A549 (cell line): Measurements from ENCODE around the gene HUNK. TPM values are rescaled to one million over a fixed set of nuclear protein-coding genes. Genes with fewer than 3 reads are reported as not detected.

Experiments
- ATAC-seq, 2 experiments: fragments of 200-7000 bp in 1 of 2; fragments of >200 bp in 1 of 2; cut with Nextera tagmentation in 1 of 2; cut with Tn5 transposase in 1 of 2; 3 replicates each; pipeline versions ENCODE4 v1.8.0 to v1.9.1; 2018 to 2020; ENCODE audit warnings: mild to moderate bottlenecking in 1 of 2, moderate library complexity in 1 of 2
- CTCF ChIA-PET: fragments of 300-600 bp; sonication (Branson Sonifier 250); formaldehyde crosslinking; extraction: SDS; loops from one replicate; lab custom pipeline; 2021; ENCODE audit warnings: antibody characterized with exemption, inconsistent platforms; lab: Yijun Ruan, JAX
- POLR2A ChIA-PET: fragments of 350-600 bp; formaldehyde crosslinking; extraction: SDS; loops from one replicate; lab custom pipeline; 2021; ENCODE audit warnings: antibody characterized with exemption, inconsistent platforms; lab: Yijun Ruan, JAX
- DNase-seq, 2 experiments: peaks; one replicate each; pipeline versions ENCODE4 v3.0.0 to v3.0.0-alpha.2; 2011 to 2016; ENCODE audit warnings: low read depth in 1 of 2, low spot score in 1 of 2
- FAIRE-seq: peaks from 2 replicates; lab custom pipeline; 2011; peaks lifted over from hg19 to GRCh38; lab: Jason Lieb, UNC
- H3K27ac ChIP-seq, 2 experiments: fragments of >200 bp; sonication (Bioruptor Twin); formaldehyde crosslinking; 3 replicates each; pipeline ENCODE4 v1.5.1; 2016 to 2017
- H3K4me1 ChIP-seq: fragments of >200 bp; sonication (Bioruptor Twin); formaldehyde crosslinking; 3 replicates; pipeline ENCODE4 v1.6.1; 2016
- H3K4me2 ChIP-seq: fragments of >200 bp; sonication (Bioruptor Twin); formaldehyde crosslinking; 3 replicates; pipeline ENCODE4 v1.6.1; 2016
- H3K4me3 ChIP-seq: fragments of >200 bp; sonication (Bioruptor Twin); formaldehyde crosslinking; 3 replicates; pipeline ENCODE4 v1.5.1; 2016
- H3K9me3 ChIP-seq: fragments of >200 bp; sonication (Bioruptor Twin); formaldehyde crosslinking; 3 replicates; pipeline ENCODE4 v1.6.1; 2016
- BCL3 ChIP-seq: fragments of >200 bp; sonication (Bioruptor Twin); formaldehyde crosslinking; IDR thresholded peaks from 3 replicates; pipeline ENCODE4 v1.6.1; 2016
- BHLHE40 ChIP-seq: IDR thresholded peaks from 2 replicates; pipeline ENCODE4 v1.6.1; 2012; ENCODE audit warnings: low read depth, low read length, inconsistent platforms
- CEBPB ChIP-seq, 2 experiments: fragments of >200 bp in 1 of 2; sonication (Bioruptor Twin) in 1 of 2; formaldehyde crosslinking in 1 of 2; IDR thresholded peaks; 2 replicates each; pipeline ENCODE4 v1.6.1; 2012 to 2016
- CHD2 ChIP-seq: fragments of 150-350 bp; IDR thresholded peaks from 2 replicates; pipeline ENCODE4 v1.6.1; 2014; ENCODE audit warnings: low read length; ENCODE audit not compliant: partially characterized antibody
- CHD4 ChIP-seq: fragments of 200-600 bp; sonication (generic); IDR thresholded peaks from 2 replicates; pipeline ENCODE4 v1.6.1; 2016; ENCODE audit warnings: antibody characterized with exemption, mild to moderate bottlenecking, borderline replicate concordance
- CTCF ChIP-seq: fragments of >200 bp; sonication (Bioruptor Twin); formaldehyde crosslinking; IDR thresholded peaks from 3 replicates; pipeline ENCODE4 v1.5.1; 2016
- EHMT2 ChIP-seq: fragments of 200-600 bp; sonication (generic); IDR thresholded peaks from 2 replicates; pipeline ENCODE4 v1.6.1; 2016; ENCODE audit warnings: antibody characterized with exemption, low read depth, mild to moderate bottlenecking, moderate library complexity
- EP300 ChIP-seq, 2 experiments: fragments of >200 bp; sonication (Bioruptor Twin); formaldehyde crosslinking; IDR thresholded peaks; 2 replicates in 1 of 2; 3 replicates in 1 of 2; pipeline ENCODE4 v1.6.1; 2016 to 2017
- ESRRA ChIP-seq: fragments of 150-350 bp; IDR thresholded peaks from 2 replicates; pipeline ENCODE4 v1.6.1; 2014; ENCODE audit warnings: mild to moderate bottlenecking, low read length, borderline replicate concordance
- FOSB ChIP-seq: fragments of 250-450 bp; sonication (Bioruptor Pico); IDR thresholded peaks from 2 replicates; pipeline ENCODE4 v1.5.0; 2020; ENCODE audit warnings: mild to moderate bottlenecking, moderate library complexity
- FOXS1 ChIP-seq: fragments of 250-450 bp; sonication (Bioruptor Pico); IDR thresholded peaks from 2 replicates; pipeline ENCODE4 v1.5.0; 2020; ENCODE audit warnings: mild to moderate bottlenecking, moderate library complexity
- HDAC2 ChIP-seq: fragments of 200-600 bp; sonication (generic); IDR thresholded peaks from 2 replicates; pipeline ENCODE4 v1.6.1; 2016
- HEYL ChIP-seq: fragments of 250-450 bp; sonication (Bioruptor Pico); IDR thresholded peaks from 2 replicates; pipeline ENCODE4 v1.8.0; 2021; ENCODE audit warnings: mild to moderate bottlenecking, moderate library complexity
- HOXB5 ChIP-seq: fragments of 250-450 bp; sonication (Bioruptor Pico); IDR thresholded peaks from 2 replicates; pipeline ENCODE4 v1.5.0; 2020; ENCODE audit warnings: mild to moderate bottlenecking, moderate library complexity
- JUN ChIP-seq, 2 experiments: fragments of >200 bp; sonication (Bioruptor Twin); formaldehyde crosslinking; IDR thresholded peaks; 2 replicates in 1 of 2; 3 replicates in 1 of 2; pipeline ENCODE4 v1.6.1; 2016 to 2017
- MAX ChIP-seq: IDR thresholded peaks from 2 replicates; pipeline ENCODE4 v1.6.1; 2012
- MAZ ChIP-seq: fragments of 150-350 bp; IDR thresholded peaks from 2 replicates; pipeline ENCODE4 v1.6.1; 2014; ENCODE audit warnings: antibody characterized with exemption, low read depth, low read length, borderline replicate concordance
- MYC ChIP-seq: IDR thresholded peaks from 2 replicates; pipeline ENCODE4 v1.6.1; 2012; ENCODE audit warnings: mild to moderate bottlenecking, inconsistent platforms, low read length, improper control_type of control experiment, borderline replicate concordance
- RCOR1 ChIP-seq: fragments of 150-350 bp; IDR thresholded peaks from 2 replicates; pipeline ENCODE4 v1.6.1; 2014; ENCODE audit warnings: antibody characterized with exemption, low read length, low read depth
- RNF2 ChIP-seq: fragments of 200-600 bp; sonication (generic); IDR thresholded peaks from 2 replicates; pipeline ENCODE4 v1.6.1; 2016; ENCODE audit warnings: low read depth, mild to moderate bottlenecking, antibody characterized with exemption, moderate library complexity, borderline replicate concordance
- SMC3 ChIP-seq: fragments of >200 bp; sonication (Bioruptor Twin); formaldehyde crosslinking; IDR thresholded peaks from 3 replicates; pipeline ENCODE4 v1.6.1; 2018; ENCODE audit warnings: inconsistent platforms
- SREBF2 ChIP-seq: fragments of 450-650 bp; IDR thresholded peaks from 2 replicates; pipeline ENCODE4 v1.6.1; 2014; ENCODE audit warnings: mild to moderate bottlenecking, moderate library complexity
- ZC3H11A ChIP-seq: fragments of 450-650 bp; IDR thresholded peaks from 2 replicates; pipeline ENCODE4 v1.6.1; 2014; ENCODE audit warnings: antibody characterized with exemption, mild to moderate bottlenecking
- ZFP36 ChIP-seq: fragments of 450-650 bp; IDR thresholded peaks from 2 replicates; pipeline ENCODE4 v1.6.1; 2014; ENCODE audit warnings: borderline replicate concordance; ENCODE audit not compliant: partially characterized antibody
- WGBS: methylation state at CpG from one replicate; pipeline ENCODE4 v1.1.6; 2017; ENCODE audit errors: missing lambda C conversion rate; 5-methylcytosine and 5-hydroxymethylcytosine counted together
- polyA plus RNA-seq, 4 experiments: library from polyadenylated mRNA; depleted of rRNA in 3 of 4; stranded (reverse); fragments of >200 nt; fragmentation: RNase III in 1 of 4; extraction: RNeasy Plus Mini Kit Qiagen cat#74134 plus additional on column Dnase treatment in 1 of 4; gene quantifications; 2 replicates in 3 of 4; 3 replicates in 1 of 4; pipeline ENCODE4 v1.2.3, GENCODE V29; 2011 to 2017

The HUNK gene
- polyA plus RNA-seq, 2 of the 4 experiments (the other 2 are of a cell fraction) = 0.44 to 0.52 TPM

GRCh38 chr21:31918250-31918775 lies 45.5 kb downstream of the HUNK start:
- no peak for DNase-seq
- no peak for ATAC-seq
- WGBS = 69% methylated on average over 3 of the region's 3 CpGs
- no peak overlapping the region for H3K4me3 ChIP-seq
- H3K4me1 ChIP-seq = no peaks in the 10 kb centered on the region; the same call in 2 of the 3 replicates
- H3K4me2 ChIP-seq = no peak overlapping the region
- POLR2A ChIA-PET = no interaction called here
- H3K27ac ChIP-seq = no peak overlapping the region
- no peaks in the 10 kb centered on the region for H3K9me3 ChIP-seq
- CTCF ChIA-PET = no interaction called here
- FAIRE-seq = no peak
- TF ChIP-seq CTCF (no peak), RNF2 (no peak), FOXS1 (CRISPR knock-in tag) (no peak), ZC3H11A (no peak), RCOR1 (no peak), ZFP36 (no peak), FOSB (no peak), BCL3 (no peak), EHMT2 (no peak), HOXB5 (CRISPR knock-in tag) (no peak), CHD2 (no peak), CEBPB (IDR thresholded peaks at IDR 0.05) (no peak), SMC3 (no peak), EP300 (IDR thresholded peaks at IDR 0.05) (no peak), MAX (no peak), SREBF2 (no peak), MYC (no peak), ESRRA (no peak), CHD4 (no peak), MAZ (no peak)

GRCh38 chr21:31920275-31920674 lies 47.5 kb downstream of the HUNK start:
- 29% methylated on average over 1 of the region's 1 CpG for WGBS
- H3K4me3 ChIP-seq = no peak overlapping the region
- TF ChIP-seq BCL3 (no peak), HEYL (CRISPR knock-in tag) (no peak), BHLHE40 (no peak), HDAC2 (no peak), JUN (IDR thresholded peaks at IDR 0.05) (no peak), EHMT2 (no peak), ESRRA (no peak)
- no peaks in the 10 kb centered on the region for H3K9me3 ChIP-seq
- ATAC-seq (no peak), FAIRE-seq (no peak), DNase-seq (no peak)
- CTCF ChIA-PET = interaction anchor here (0.6 kb wide), 1 partner anchor 9 kb away, joined by 4 read pairs; no protein-coding TSS in a partner anchor
- no peak overlapping the region for H3K27ac ChIP-seq
- H3K4me2 ChIP-seq = no peak overlapping the region
- H3K4me1 ChIP-seq = no peaks in the 10 kb centered on the region; the same call in 2 of the 3 replicates
- POLR2A ChIA-PET = no interaction called here
